H1 (cell line): Measurements from ENCODE around the gene IRAK1BP1. TPM values are rescaled to one million over a fixed set of nuclear protein-coding genes. Genes with fewer than 3 reads are reported as not detected.

Experiments used
- CBX8 ChIP-seq: fragments of 300-800, 300-1000 bp; sonication (generic); IDR thresholded peaks from 2 replicates; pipeline ENCODE4 v1.7.1; 2016; ENCODE audit warnings: low read depth, low read length, borderline replicate concordance
- POU5F1 ChIP-seq: IDR thresholded peaks from 2 replicates; pipeline ENCODE4 v1.6.1; 2011; ENCODE audit warnings: low read depth, mild to moderate bottlenecking, low read length, moderate library complexity
- polyA plus RNA-seq, 7 experiments: library from polyadenylated mRNA; depleted of rRNA in 3 of 7; stranded (reverse) in 5 of 7; unstranded in 2 of 7; fragments of >200 nt in 5 of 7; fragments of 200-250 nt in 2 of 7; gene quantifications; 1 replicate in 5 of 7; 2 replicates in 1 of 7; 4 replicates in 1 of 7; pipeline versions ENCODE4 v1.2.1 to v1.2.3, GENCODE V29; 2011 to 2013; ENCODE audit warnings: missing spikeins in 2 of 7, mixed read lengths in 2 of 7
- total RNA-seq: library from RNA; stranded (reverse); fragmentation: NEBNext Ultra II Directional; extraction: Animal tissue kit (Norgen Biotek cat#: 25700); gene quantifications from 2 replicates; pipeline ENCODE4 v1.2.1, GENCODE V29; 2021

Gene IRAK1BP1
- total and polyA plus RNA-seq, 2 of the 8 experiments (the other 6 are each of a cell fraction or from before 2014, with no cell fraction given), result 3.7 to 4.7 TPM

DNA sequence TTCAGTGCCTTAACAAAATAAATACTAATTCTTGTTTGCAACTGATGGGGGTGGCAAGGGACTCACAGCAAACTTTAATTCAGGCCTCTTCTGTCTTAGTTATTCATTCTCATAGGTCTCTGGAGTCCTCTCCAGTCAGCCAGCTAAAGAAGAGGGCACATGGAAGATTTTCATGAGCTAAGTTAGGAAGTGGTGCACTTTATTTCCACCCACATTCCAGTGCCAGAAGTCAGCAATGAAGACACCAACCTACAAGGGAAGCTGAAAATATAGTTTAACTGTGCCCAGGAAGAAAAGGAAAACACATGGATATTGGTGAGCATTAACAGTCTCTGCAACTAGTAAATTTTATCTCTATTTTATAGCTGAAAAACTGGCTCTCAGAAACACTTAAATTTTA lies 16.7 kb upstream of the IRAK1BP1 start (continued):
- TF ChIP-seq CBX8 (no peak), POU5F1 (no peak)
- TF ChIP-seq, all 59 proteins: peak for 0
